ENCODE data around the gene PRRT3. TPM values are rescaled to one million over a fixed set of nuclear protein-coding genes. Genes with fewer than 3 reads are reported as not detected.

PRRT3 gene
- total and polyA plus RNA-seq, 2 experiments from 2014 or later = 4.3 to 6.9 TPM

- Mint-ChIP-seq H3K9me3 (no peaks in the 10 kb centered on the region; the same call in 2 of the 3 replicates), H3K4me1 (no peaks in the 10 kb centered on the region), H3K27ac (no peak overlapping the region), H3K4me3 (no peak overlapping the region), H3K36me3 (ENCODE audit: low read depth) (peaks cover 10% of the 10 kb centered on the region; the same call in 2 of the 3 replicates), H3K27me3 (ENCODE audit: insufficient read depth, low read depth, poor library complexity) (peaks cover 17% of the 10 kb centered on the region)
- Histone ChIP-seq H2AFZ (no peak overlapping the region), H3K4me3 (no peak overlapping the region), H3K4me2 (no peak overlapping the region), H3F3A (replicated peaks; ENCODE audit: low read depth) (no peaks in the 10 kb centered on the region; the same call in 1 of the 2 replicates), H3K79me2 (replicated peaks; ENCODE audit: insufficient read depth) (no peaks in the 10 kb centered on the region), H3K27me3 (ENCODE audit: insufficient read depth) (no peaks in the 10 kb centered on the region; the same call in 1 of the 2 replicates), H3K36me3 (ENCODE audit: insufficient read depth) (no peaks in the 10 kb centered on the region), H3K9me2 (ENCODE audit: insufficient read depth) (no peaks in the 10 kb centered on the region), H3K4me1 (ENCODE audit: insufficient read depth) (peaks cover 5% of the 10 kb centered on the region; the same call in 1 of the 2 replicates), H3K27ac (ENCODE audit: low read depth) (no peak overlapping the region), H4K20me1 (replicated peaks; ENCODE audit: insufficient read depth) (no peaks in the 10 kb centered on the region)
- no peak for TF ChIP-seq EZH2 (IDR thresholded peaks at IDR 0.05; ENCODE audit: low read depth, unreplicated experiment)
- TF ChIP-seq ETS1 (IDR thresholded peaks at IDR 0.05) = no peak
- no peak for TF ChIP-seq ZNF331 (CRISPR knock-in tag; IDR thresholded peaks at IDR 0.05; ENCODE audit: low read depth)
- TF ChIP-seq CREB1 (CRISPR knock-in tag; IDR thresholded peaks at IDR 0.05; ENCODE audit: low read depth) = no peak
- TF ChIP-seq JUNB (IDR thresholded peaks at IDR 0.05; ENCODE audit: unreplicated experiment) = no peak
- TF ChIP-seq EZH2phosphoT487 (IDR thresholded peaks at IDR 0.05; ENCODE audit: unreplicated experiment) = no peak
- TF ChIP-seq NANOG (IDR thresholded peaks at IDR 0.05; ENCODE audit: borderline replicate concordance) = no peak
- ATAC-seq (no peak), DNase-seq (ENCODE audit: low spot score) (no peak)
Measured at GRCh38 chr3:9944271-9944670, 7.9 kb downstream of the PRRT3 start.

- no peak overlapping the region for H3K4me3 ChIP-seq
- no peaks in the 10 kb centered on the region for H3K79me2 ChIP-seq (replicated peaks; ENCODE audit: insufficient read depth)
- H3K36me3 ChIP-seq (ENCODE audit: insufficient read depth) = no peaks in the 10 kb centered on the region
- Mint-ChIP-seq H3K27ac (no peak overlapping the region), H3K4me1 (no peaks in the 10 kb centered on the region), H3K27me3 (ENCODE audit: insufficient read depth, low read depth, poor library complexity) (peaks cover 17% of the 10 kb centered on the region), H3K36me3 (ENCODE audit: low read depth) (peaks cover 13% of the 10 kb centered on the region; the same call in 2 of the 3 replicates), H3K9me3 (no peaks in the 10 kb centered on the region; the same call in 2 of the 3 replicates), H3K4me3 (no peak overlapping the region)
- no peak for DNase-seq (ENCODE audit: low spot score)
- H3K4me1 ChIP-seq (ENCODE audit: insufficient read depth) = peaks cover 4% of the 10 kb centered on the region; the same call in 1 of the 2 replicates
- no peak overlapping the region for H2AFZ ChIP-seq
- no peaks in the 10 kb centered on the region; the same call in 1 of the 2 replicates for H3F3A ChIP-seq (replicated peaks; ENCODE audit: low read depth)
- no peaks in the 10 kb centered on the region; the same call in 1 of the 2 replicates for H3K27me3 ChIP-seq (ENCODE audit: insufficient read depth)
- H3K27ac ChIP-seq (ENCODE audit: low read depth) = no peak overlapping the region
- no peaks in the 10 kb centered on the region for H4K20me1 ChIP-seq (replicated peaks; ENCODE audit: insufficient read depth)
- no peak for ATAC-seq
- no peaks in the 10 kb centered on the region for H3K9me2 ChIP-seq (ENCODE audit: insufficient read depth)
- H3K4me2 ChIP-seq = no peak overlapping the region
- TF ChIP-seq ETS1 (IDR thresholded peaks at IDR 0.05) (no peak), STAT1 (IDR thresholded peaks at IDR 0.05; ENCODE audit: unreplicated experiment) (no peak), EZH2phosphoT487 (IDR thresholded peaks at IDR 0.05; ENCODE audit: unreplicated experiment) (no peak), CREB1 (CRISPR knock-in tag; IDR thresholded peaks at IDR 0.05; ENCODE audit: low read depth) (no peak), ZNF331 (CRISPR knock-in tag; IDR thresholded peaks at IDR 0.05; ENCODE audit: low read depth) (no peak), POLR2AphosphoS5 (IDR thresholded peaks at IDR 0.05; ENCODE audit: low read depth) (no peak; the same call in 1 of the 2 replicates), ZNF114 (CRISPR knock-in tag; IDR thresholded peaks at IDR 0.05) (no peak), EZH2 (IDR thresholded peaks at IDR 0.05; ENCODE audit: low read depth, unreplicated experiment) (no peak), CTCF (conservative IDR thresholded peaks at IDR 0.05; ENCODE audit: low read depth in 2 of 2) (no peak), JUNB (IDR thresholded peaks at IDR 0.05; ENCODE audit: unreplicated experiment) (no peak)
Measured at GRCh38 chr3:9942934-9943690, 9.1 kb downstream of the PRRT3 start.
